Panc1 (cell line): ENCODE results near the gene SOX30. TPM values are rescaled to one million over a fixed set of nuclear protein-coding genes. Genes with fewer than 3 reads are reported as not detected.

Source experiments
- ATAC-seq: fragments of 200-7000 bp; cut with Tn5 transposase; 2 replicates; pipeline ENCODE4 v1.9.1; 2020; ENCODE audit warnings: mild to moderate bottlenecking, moderate library complexity
- BruUV-seq: library from RNA; stranded (reverse); fragments of 400-500 nt; replicated peaks from 2 replicates; lab custom pipeline; 2021; lab: Mats Ljungman, UMichigan
- CTCF ChIA-PET: fragments of 300-600 bp; sonication (Branson Sonifier 250); formaldehyde crosslinking; loops from one replicate; lab custom pipeline; 2022; ENCODE audit warnings: antibody characterized with exemption; lab: Charles Lee
- POLR2A ChIA-PET: fragments of 300-600 bp; sonication (Branson Sonifier 250); formaldehyde crosslinking; loops from one replicate; lab custom pipeline; 2022; ENCODE audit warnings: antibody characterized with exemption; lab: Charles Lee
- DNase-seq: peaks from one replicate; pipeline ENCODE4 v3.0.0-alpha.2; 2010; ENCODE audit warnings: low read depth, low spot score
- H3K27ac ChIP-seq: 2 replicates; pipeline ENCODE4 v1.5.1; 2011; ENCODE audit warnings: mild to moderate bottlenecking, low read length, inconsistent platforms
- H3K27me3 ChIP-seq: fragments of 200-500 bp; sonication (Bioruptor generic); 2 replicates; pipeline ENCODE4 v1.6.0; 2014; ENCODE audit warnings: low read length, inconsistent platforms; ENCODE audit not compliant: control insufficient read depth, insufficient read depth
- H3K36me3 ChIP-seq: fragments of 200-500 bp; sonication (Bioruptor generic); 2 replicates; pipeline ENCODE4 v1.5.1; 2014; ENCODE audit warnings: inconsistent platforms, mild to moderate bottlenecking, low read length, moderate library complexity; ENCODE audit not compliant: control insufficient read depth, insufficient read depth
- H3K4me1 ChIP-seq: 2 replicates; pipeline ENCODE4 v1.5.1; 2011; ENCODE audit warnings: inconsistent platforms, mild to moderate bottlenecking, low read length, moderate library complexity; ENCODE audit not compliant: control insufficient read depth, insufficient read depth
- H3K4me3 ChIP-seq, 2 experiments: 2 replicates each; pipeline ENCODE4 v1.5.1; 2011 to 2012; ENCODE audit warnings: low read depth in 2 of 2, low read length in 2 of 2, mild to moderate bottlenecking in 2 of 2, inconsistent platforms in 1 of 2, moderate library complexity in 1 of 2
- H3K9me3 ChIP-seq: fragments of 200-500 bp; sonication (Bioruptor generic); 2 replicates; pipeline ENCODE4 v1.5.1; 2014; ENCODE audit warnings: low read depth, mild to moderate bottlenecking, inconsistent platforms, low read length, moderate library complexity; ENCODE audit not compliant: control insufficient read depth, insufficient read depth
- POLR2AphosphoS5 ChIP-seq: IDR thresholded peaks from 2 replicates; pipeline ENCODE4 v1.6.1; 2012; ENCODE audit warnings: mild to moderate bottlenecking, low read depth, low read length, moderate library complexity
- SIN3A ChIP-seq: IDR thresholded peaks from 2 replicates; pipeline ENCODE4 v1.6.1; 2012; ENCODE audit warnings: low read depth, mild to moderate bottlenecking, low read length, moderate library complexity, borderline replicate concordance; ENCODE audit not compliant: insufficient read depth
- TCF7L2 ChIP-seq: IDR thresholded peaks from 2 replicates; pipeline ENCODE4 v1.6.1; 2011; ENCODE audit warnings: mild to moderate bottlenecking, low read depth, low read length, inconsistent platforms
- in situ Hi-C: cut with HindIII; loops from 2 replicates; pipeline ENCODE4 v1.10.0; 2016; ENCODE audit warnings: low sequenced_read_pairs, low pct_unique_long_range_greater_than_20kb
- intact Hi-C: fragments of 100-400 bp; cut with micrococcal nuclease; formaldehyde crosslinking; loops from one replicate; pipeline ENCODE4 v1.10.0; 2022; ENCODE audit not compliant: unreplicated experiment
- total RNA-seq: library from RNA; stranded (reverse); gene quantifications from one replicate; pipeline ENCODE4 v1.2.1, GENCODE V29; 2021; ENCODE audit not compliant: unreplicated experiment
- TF ChIP-seq, protein P1 (sequence below): fragments of 450-650 bp; IDR thresholded peaks from 2 replicates; pipeline ENCODE4 v1.5.1; 2017; ENCODE audit warnings: mild to moderate bottlenecking
- TF ChIP-seq, protein P2 (sequence below), 2 experiments: IDR thresholded peaks; 2 replicates each; pipeline ENCODE4 v1.6.1; 2011 to 2012; ENCODE audit warnings: low read depth in 2 of 2, control low read depth in 1 of 2, low read length in 1 of 2, mild to moderate bottlenecking in 1 of 2, moderate library complexity in 1 of 2; ENCODE audit not compliant: insufficient read depth in 1 of 2

Gene SOX30
- total RNA-seq, 1 experiment from 2014 or later = not detected

DNA sequence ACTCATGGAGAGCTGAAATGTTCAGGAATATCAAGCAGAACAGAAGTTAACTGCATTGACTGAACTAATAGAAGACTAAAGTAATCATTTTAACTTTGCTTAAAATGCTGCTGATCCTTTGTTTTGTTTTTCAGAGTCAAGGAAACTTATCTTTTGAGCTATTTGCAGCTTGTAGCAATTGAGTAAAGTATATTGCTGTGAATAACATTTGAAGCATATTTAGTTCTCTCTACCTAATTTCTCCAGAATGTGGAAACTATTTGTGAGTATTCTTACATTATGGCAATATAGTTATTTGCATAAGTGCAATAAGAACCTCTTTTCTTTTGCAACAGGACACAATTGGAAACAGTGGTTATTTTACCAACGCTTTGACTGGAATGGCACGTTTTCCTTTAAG lies 5.3 kb upstream of the SOX30 start:
- peaks cover 9% of the 10 kb centered on the region; the same call in 1 of the 2 replicates for H3K9me3 ChIP-seq
- BruUV-seq = no TSS peak
- DNase-seq (no peak), ATAC-seq (no peak)
- CTCF ChIA-PET = no interaction called here
- no peaks in the 10 kb centered on the region for H3K36me3 ChIP-seq
- H3K4me3 ChIP-seq = no peak overlapping the region
- TF ChIP-seq TCF7L2 (no peak), SIN3A (no peak), POLR2AphosphoS5 (no peak)
- TF ChIP-seq, protein P1, sequence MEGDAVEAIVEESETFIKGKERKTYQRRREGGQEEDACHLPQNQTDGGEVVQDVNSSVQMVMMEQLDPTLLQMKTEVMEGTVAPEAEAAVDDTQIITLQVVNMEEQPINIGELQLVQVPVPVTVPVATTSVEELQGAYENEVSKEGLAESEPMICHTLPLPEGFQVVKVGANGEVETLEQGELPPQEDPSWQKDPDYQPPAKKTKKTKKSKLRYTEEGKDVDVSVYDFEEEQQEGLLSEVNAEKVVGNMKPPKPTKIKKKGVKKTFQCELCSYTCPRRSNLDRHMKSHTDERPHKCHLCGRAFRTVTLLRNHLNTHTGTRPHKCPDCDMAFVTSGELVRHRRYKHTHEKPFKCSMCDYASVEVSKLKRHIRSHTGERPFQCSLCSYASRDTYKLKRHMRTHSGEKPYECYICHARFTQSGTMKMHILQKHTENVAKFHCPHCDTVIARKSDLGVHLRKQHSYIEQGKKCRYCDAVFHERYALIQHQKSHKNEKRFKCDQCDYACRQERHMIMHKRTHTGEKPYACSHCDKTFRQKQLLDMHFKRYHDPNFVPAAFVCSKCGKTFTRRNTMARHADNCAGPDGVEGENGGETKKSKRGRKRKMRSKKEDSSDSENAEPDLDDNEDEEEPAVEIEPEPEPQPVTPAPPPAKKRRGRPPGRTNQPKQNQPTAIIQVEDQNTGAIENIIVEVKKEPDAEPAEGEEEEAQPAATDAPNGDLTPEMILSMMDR = no peak
- TF ChIP-seq, protein P2, sequence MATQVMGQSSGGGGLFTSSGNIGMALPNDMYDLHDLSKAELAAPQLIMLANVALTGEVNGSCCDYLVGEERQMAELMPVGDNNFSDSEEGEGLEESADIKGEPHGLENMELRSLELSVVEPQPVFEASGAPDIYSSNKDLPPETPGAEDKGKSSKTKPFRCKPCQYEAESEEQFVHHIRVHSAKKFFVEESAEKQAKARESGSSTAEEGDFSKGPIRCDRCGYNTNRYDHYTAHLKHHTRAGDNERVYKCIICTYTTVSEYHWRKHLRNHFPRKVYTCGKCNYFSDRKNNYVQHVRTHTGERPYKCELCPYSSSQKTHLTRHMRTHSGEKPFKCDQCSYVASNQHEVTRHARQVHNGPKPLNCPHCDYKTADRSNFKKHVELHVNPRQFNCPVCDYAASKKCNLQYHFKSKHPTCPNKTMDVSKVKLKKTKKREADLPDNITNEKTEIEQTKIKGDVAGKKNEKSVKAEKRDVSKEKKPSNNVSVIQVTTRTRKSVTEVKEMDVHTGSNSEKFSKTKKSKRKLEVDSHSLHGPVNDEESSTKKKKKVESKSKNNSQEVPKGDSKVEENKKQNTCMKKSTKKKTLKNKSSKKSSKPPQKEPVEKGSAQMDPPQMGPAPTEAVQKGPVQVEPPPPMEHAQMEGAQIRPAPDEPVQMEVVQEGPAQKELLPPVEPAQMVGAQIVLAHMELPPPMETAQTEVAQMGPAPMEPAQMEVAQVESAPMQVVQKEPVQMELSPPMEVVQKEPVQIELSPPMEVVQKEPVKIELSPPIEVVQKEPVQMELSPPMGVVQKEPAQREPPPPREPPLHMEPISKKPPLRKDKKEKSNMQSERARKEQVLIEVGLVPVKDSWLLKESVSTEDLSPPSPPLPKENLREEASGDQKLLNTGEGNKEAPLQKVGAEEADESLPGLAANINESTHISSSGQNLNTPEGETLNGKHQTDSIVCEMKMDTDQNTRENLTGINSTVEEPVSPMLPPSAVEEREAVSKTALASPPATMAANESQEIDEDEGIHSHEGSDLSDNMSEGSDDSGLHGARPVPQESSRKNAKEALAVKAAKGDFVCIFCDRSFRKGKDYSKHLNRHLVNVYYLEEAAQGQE (IDR thresholded peaks at IDR 0.05; ENCODE audit: insufficient read depth in 1 of 2, low read depth in 2 of 2, low read length in 1 of 2) = no peak
- intact Hi-C loops (no loop called here), in situ Hi-C loops (no loop called here)
- POLR2A ChIA-PET = no interaction called here
- no peaks in the 10 kb centered on the region for H3K27me3 ChIP-seq
- H3K27ac ChIP-seq = no peak overlapping the region
- no peaks in the 10 kb centered on the region for H3K4me1 ChIP-seq

DNA sequence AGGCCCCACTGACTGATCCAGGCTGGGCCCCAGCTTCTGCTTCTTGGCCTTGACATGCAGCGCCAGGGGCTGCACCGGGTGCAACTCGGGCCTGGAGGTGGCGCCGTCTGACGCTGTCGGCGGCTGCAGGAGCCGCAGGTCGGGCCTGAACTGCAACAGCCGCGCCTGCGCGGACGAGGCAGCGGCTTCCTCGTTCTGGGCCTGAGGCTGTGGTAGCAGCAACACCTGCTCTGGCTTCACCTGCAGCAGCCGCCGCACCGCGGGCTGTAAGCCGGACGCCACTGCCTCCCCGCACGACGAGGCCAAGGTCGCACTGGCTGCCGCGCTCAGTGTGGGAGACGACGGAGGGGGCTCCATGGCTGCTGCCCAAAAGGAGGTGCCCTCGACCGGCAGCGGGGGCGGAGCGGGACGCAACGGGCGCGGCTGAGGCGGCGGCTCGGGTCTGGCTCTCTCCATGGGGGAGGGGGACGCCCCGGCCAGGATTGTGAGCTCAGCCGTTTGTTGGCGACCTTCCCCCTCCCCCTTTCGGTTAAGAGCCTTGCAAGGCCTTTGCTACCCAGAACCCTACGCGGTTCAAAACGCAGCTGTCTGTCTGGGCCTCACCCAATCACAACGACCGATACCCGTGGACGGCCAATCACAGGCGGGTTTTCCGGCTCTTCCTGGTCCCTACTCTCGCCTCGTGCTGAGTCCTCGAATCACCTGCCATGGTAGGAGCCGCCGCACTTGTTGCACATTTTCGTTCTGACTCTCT lies 438 bp downstream of the SOX30 start:
- no peaks in the 10 kb centered on the region for H3K36me3 ChIP-seq
- in situ Hi-C loops = no loop called here
- no peaks in the 10 kb centered on the region for H3K27me3 ChIP-seq
- intact Hi-C loops = no loop called here
- no peak overlapping the region for H3K4me3 ChIP-seq
- BruUV-seq = no TSS peak
- no peak for ATAC-seq
- H3K4me1 ChIP-seq = no peaks in the 10 kb centered on the region
- H3K9me3 ChIP-seq = peaks cover 3% of the 10 kb centered on the region; the same call in 1 of the 2 replicates
- no peak for DNase-seq
- ChIA-PET POLR2A (no interaction called here), CTCF (no interaction called here)
- H3K27ac ChIP-seq = no peak overlapping the region
- TF ChIP-seq POLR2AphosphoS5 (no peak), SIN3A (no peak), TCF7L2 (no peak)
- TF ChIP-seq, protein P2 (IDR thresholded peaks at IDR 0.05; ENCODE audit: insufficient read depth in 1 of 2, low read depth in 2 of 2, low read length in 1 of 2) = no peak
- TF ChIP-seq, protein P1 = no peak
